ENCODE data around the gene M1AP.
"Not testable (repeated sequence)": the region's sequence is repeated elsewhere in the genome, so short reads cannot be mapped to it uniquely, and the experiment has no call there.

The M1AP gene

DNA sequence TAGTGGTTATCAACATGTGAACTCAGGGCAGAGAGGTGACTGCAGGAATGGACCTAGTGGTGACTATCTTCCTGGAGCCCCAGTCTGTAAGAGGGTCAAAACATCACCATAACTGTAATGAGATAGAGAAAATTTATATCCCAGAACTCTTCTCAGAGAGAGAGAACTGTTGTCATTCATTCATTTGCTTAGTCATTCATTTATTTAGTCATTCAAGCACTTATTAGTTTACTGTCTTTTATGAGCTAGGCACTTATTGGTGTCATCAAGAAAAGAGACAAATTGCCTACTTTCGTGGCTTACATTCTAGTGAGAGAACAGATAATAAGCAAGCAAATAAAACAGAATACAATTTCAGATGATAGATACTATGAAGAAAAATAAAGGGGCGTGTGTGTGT, 59.5 kb downstream of the M1AP start:
- no peak for DNase-seq

DNA sequence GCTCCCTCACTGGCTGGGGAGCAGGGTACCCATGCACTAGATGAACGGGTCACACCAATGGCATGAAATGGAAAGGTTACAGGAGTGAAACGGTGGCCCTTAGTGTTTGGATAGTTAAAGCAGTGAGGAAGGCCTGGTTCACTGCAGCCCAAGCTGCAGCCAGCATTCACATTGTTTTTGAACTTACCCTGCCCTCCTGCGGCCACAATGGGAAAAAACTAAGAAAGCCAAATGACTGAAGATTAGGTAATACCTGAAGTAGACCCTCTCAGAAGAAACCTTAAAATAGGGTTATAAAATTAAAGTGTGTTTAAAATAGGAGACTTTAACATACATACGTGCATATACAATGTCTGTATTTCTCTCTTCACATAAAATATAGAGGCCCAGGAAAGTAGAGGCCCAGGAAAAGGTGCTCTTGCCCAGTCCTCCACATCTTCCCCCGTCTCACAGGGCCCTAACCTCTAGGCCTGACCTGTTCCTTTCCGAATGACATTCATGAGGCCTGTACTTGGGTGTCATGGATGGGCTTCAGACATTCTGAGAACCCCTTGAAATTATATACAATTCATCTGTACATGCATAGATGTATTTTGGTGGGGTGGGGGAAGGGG, 60.4 kb downstream of the M1AP start:
- peak; percentile 6 for DNase-seq

DNA sequence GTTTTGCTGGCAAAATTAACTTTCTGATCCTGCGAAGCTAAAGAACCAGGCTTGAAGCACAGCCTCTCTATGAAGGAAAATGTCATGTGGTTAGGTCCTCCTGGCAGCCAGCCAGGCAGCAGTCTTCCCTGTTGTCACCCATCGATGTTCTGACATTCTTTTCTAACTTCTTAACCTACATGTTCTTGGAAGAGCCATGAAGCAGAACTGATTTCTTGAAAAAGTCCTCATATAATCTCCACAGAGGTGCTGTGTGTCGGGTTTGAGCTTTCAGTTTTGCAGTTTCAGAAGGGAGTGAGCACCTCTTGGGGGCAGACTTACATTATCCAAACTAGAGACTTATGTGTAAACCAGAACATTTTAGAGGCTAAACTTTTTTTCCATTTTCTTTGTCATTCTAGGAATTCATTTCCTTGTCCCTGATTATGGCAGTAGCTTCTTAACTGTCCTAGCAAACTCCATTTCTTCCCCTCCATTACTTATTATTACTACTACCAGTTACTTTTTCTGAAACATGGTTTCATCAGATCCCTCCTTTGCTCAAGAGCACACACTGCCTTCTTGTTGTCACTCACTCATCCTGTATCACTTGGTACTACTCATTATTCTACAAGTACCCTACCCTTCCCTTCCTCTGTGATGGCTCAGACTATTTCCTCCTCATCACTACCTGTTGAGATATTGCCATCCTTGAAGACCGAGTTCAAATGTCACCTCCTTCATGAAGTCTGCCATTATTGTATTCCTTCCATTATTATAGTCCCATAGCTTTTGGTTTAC, 62.5 kb downstream of the M1AP start:
- no peak for DNase-seq

DNA sequence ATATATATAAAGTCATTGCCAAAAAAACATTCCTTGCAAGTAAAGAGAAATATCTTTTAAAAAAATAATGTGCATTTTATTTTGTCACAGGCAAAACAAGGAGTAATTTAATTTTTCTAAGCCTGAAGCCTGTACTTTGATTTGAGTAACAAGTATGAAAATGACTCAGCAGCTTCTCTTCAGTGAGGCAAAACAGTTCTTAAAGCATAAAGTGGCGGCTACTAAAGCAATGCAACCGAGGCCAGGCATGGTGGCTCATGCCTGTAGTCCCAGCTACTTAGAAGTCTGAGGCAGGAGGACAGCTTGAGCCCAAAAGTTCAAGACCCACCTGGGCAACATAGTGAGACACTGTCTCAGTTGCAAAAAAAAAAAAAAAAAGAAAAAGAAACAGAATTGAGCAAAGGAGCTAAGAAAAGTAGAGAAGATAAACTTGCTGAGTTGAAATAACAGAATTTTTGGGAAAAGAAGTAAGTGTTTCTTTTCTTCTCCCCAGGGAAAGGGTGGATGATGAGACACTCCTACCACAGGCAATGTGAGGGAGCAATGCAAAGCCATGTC, 64.0 kb downstream of the M1AP start:
- DNase-seq: no peak

DNA sequence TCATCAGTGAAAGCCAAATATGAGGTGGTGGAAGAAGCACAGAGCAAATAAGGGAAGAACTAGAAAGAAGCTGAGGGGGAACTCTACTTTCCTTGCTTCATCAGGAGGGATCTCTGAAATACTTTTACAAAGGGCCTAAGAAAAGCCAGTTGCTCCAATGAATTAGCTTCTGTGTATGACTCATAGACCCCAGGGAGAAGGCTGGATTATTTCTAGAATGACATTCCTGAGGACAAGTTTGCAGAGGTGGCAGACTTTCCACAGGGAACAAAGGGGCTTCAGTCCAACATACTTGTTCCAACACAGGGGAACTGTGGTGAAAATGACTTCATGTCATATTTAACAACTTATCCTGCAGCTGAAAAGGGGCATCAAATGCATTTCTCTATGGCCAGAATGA, 64.6 kb downstream of the M1AP start:
- DNase-seq: no peak

DNA sequence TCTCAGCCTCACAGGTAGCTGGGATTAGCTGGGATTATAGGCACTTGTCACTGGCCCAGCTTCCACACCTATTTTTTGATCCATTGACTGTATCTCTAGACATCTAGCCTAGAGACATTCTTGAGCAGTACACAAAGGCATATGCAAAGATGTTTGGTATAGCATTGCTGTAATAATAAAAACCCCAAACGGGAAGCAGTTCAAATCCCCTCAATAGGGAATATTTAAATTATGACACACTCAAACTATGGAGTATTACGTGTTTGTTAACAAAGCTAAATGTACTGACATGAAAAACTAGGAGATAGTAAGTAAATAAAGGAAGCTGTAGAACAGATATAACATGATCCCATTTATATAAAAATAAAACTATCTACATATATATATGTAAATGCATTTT, 65.9 kb downstream of the M1AP start:
- no peak for DNase-seq

DNA sequence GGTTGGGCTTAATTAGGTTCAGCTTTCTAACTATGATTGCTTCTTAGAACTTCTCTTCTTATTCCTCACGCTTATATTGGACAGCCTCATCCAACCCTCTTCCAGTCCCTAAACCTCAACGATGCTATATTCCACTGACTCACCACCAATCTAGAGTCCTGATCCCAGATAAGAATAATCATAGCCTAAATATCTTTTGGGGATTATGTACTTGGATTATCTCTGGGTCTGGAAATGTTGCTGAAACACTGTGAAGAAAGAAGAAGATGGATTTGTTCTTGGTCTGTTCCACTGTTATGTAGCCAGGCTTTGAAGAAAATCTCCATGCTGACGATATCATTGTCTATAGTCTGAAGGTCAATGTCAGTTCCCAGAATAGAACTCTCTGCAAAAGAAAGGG, 66.7 kb downstream of the M1AP start:
- no peak for DNase-seq

DNA sequence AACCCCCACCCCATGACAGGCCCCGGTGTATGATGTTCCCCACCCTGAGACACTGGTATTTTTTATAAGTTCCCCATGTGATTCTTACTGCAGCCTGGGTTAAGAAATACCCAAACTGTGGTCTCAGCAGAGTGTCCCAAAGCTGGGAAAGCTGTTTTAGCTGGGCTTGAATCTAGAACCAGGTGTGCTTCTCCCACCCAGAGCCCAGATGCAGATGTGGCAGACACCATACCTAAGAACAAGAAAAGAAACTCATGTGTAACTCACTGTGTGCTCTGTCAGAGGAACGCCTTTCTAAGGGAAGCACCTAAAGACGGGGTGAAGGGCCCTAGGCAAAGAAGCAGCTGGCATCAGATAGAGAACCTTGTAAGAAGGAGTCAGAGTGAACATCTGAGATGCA, 69.7 kb downstream of the M1AP start:
- no peak for DNase-seq

DNA sequence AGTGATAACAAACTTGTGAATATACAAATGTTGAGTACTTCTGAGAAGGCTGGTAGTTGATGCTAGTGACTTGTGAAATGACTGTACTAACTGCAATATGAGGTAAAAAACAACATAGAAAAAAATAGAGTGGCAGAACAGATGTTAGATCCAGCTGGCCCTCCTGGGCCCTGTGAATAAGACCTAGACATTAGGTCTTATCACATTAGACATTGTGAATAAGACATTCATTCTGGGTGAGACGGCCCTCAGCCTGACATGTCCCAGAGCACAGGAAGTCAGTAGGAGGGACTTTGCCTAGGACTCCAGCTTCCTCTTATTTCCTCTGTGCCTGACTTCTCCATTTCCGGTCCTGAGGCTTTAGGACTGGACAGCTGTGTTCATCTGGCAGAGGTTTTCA, 70.7 kb downstream of the M1AP start:
- DNase-seq: no peak

DNA sequence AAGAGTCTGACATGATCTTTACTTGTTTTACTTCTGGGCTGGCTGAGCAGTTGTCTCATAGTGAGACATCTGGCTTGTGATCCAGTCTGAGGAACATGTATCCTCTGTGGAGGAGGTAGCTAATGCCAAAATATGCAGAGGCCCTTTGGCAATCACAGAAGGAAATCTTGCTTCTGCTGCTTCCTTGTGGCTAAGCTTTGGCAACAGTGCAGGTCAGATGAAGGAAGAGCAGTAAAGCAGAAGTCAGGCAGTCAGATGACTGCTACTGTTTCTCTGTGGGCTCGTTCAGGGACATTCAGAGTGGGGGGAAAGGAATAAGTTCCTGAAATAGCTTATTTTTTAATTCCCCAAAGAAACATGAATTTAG, 71.3 kb downstream of the M1AP start:
- DNase-seq: no peak

DNA sequence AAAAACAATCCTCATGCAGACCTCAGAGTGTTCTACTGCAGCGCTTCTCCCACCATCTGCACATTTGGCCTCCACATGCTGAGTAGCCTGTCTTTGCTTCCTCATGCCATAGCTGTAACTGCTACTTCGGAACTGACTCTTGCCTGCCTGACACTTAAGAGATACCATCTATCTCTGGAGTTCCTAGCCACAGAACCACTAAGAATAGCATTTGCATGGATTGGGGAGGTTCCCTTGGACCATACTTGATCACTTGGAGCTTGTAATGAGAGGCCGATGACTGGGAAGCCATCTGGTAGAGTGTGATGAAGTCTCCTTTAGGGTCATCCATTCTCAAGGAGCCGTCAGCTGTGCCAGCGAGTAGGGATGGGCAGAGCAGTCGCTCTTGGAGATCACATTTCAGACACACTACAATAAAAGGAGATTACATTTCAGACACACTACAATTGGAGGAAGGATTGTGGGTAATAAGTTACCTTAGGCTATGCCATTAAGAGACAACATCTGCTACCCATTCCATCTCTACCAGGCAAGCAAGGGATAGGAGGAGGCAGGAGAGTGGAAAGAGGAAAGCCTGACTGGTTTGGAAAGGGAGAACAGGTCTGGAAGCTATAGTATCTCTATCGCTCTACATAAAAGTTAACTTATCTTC, 71.8 kb downstream of the M1AP start:
- DNase-seq: no peak

DNA sequence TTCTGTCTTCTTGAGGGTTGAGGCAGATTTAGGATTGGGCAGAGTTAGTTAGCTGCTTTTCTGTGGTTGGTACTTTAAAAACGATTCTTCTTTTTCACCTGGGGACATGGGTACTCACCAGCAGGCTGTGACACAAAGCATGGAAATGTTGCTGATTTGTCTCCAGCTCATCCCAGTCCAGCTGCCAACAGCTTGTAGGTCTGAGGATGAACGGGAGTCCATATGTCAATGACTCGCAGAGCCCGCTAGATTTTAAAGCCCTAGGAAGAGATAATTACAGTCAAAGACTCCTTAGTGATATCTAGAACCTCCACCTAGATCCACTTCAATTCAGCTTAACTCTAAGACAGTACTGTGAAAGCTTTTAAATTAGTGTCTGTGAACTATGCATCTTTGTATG, 72.8 kb downstream of the M1AP start:
- no peak for DNase-seq

DNA sequence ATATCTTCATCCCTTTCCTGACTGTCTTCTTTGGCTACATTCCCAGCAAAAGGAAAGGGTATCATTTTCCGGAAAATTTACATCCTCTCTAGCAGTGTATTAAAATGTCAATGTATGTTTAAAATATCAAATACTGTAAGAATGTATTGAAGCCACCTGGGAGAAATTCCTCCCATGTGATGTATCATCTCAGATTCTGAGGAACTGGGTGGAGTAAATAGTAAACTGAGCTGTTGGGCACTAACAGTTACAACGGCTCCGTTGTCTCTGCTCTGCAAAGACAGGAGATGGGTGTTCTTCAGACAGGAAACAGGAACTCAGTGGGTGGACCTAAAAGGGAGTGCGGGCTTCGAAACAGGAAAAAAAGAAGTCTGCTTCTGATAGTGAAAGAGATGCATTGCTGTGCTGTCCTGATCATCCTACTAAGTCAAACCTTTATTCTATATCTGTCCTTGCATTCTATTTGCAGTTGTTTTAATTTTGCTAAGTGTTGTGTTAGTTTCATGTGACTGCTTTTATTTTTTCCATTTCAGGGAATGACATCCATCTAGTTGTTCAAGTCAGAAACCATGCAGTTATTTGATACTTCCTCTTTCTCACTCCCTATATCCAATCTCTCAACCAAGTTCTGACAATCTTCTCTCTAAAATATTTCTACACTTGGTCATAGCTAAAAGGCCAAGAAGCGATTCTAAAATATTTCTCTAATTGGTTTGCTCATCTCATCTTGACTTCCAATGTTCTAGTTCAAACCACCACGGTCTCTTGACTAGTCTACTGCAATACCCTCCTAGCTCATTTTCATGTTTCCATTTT, 74.2 kb downstream of the M1AP start:
- DNase-seq: no peak

DNA sequence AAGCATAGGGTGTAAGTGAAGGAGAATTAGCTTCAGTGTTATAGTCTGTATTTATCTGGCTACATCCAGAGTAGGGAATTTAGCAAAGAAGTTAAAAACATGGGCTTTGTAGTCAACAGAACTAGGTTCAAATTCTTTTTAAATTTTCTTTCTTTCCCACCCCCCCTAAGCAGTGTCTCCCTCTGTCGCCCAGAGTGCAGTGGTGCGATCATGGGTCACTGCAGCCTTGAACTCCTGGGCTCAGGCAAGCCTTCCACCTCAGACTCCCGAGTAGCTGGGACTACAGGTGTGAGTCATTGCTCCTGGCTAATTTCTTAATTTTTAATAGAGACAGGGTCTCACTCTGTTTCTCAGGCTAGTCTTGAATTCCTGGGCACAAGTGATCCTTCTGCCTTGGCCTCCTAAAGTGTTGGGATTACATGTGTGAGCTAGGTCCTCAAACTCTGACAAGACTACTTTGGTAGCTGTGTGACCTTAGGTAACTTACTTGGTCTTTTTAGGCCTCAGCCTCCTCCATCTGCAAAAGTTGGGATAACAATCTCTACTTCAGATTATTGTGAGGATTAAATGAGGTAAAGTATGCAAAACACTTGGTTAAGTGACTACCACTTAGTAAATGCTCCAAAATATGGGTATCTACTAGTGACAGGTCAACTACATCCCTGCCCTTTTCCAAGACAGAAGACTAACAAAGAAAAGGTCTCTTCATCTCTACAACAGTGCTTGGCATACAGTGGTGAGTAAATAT, 75.8 kb downstream of the M1AP start:
- DNase-seq: no peak

DNA sequence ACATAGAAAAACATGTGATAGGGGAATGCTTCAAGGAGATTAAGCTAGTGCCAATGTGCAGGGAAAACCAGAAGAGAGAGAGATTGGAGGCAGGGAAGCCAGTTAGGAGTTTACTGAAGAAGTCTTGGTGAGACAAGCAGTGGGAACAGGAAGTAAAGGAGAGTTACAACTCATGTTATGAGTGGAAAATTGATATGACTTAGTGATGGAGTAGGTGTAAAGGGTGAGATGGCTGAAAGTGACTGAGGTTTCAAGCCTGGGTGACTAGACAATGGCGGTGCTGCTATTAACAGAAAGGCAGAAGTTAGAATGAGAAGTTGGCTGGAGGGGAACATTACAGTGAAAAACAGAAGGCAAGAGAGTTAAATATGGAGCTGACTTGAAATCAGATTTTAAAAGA, 77.1 kb downstream of the M1AP start:
- DNase-seq: no peak

DNA sequence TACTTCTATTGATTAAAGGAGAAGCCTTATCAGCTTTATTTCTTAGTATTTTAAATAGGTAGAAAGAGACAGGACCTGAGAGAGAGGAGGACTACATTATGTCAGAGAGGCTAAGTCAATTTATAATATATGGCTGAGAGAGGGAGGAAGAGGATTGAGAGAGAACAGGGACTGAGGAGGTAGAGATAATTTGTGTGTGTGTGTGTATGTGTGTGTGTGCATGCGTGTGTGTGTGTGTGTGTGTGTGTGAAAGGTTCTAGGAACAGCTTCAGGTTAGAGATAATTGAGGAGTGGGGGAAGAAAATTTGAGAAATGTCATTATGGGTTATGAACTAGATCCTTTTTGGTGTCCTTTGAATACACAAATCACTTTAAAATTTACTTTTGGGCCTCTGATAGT, 78.4 kb downstream of the M1AP start:
- DNase-seq: no peak

DNA sequence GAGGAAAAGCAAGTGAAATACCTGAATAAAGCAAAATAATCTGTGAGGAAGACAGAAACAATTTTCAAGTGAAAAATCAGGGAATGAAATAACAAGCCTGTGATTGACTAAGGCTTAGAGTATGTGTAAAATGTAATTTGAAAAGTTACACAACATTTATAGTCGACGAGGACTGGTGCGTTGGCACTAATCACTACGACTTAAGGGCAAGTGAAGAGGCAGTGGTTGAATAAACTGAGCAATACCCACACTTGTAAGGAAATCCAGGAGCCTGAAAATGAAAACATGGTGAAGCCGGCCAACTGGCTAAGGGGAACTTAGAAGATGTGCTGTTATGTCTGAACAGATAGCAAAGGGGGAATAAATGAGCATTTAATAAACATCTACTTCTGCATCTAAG, 80.2 kb downstream of the M1AP start:
- no peak for DNase-seq

DNA sequence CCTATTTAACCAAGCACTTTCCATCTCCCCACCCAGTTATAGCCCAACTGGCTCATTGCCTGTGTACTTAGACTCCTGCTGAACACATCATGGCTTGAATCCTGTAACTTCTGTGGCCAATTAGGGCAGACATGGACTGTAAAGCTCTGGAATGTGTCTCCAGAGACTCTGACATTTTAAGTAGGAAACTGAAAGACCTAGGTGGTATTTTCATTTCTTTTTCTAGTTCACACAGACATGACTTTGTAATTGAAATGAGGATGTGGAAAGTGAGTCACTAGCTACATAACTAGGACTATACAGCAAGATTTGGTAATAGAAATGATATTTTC, 81.4 kb downstream of the M1AP start:
- DNase-seq: no peak

DNA sequence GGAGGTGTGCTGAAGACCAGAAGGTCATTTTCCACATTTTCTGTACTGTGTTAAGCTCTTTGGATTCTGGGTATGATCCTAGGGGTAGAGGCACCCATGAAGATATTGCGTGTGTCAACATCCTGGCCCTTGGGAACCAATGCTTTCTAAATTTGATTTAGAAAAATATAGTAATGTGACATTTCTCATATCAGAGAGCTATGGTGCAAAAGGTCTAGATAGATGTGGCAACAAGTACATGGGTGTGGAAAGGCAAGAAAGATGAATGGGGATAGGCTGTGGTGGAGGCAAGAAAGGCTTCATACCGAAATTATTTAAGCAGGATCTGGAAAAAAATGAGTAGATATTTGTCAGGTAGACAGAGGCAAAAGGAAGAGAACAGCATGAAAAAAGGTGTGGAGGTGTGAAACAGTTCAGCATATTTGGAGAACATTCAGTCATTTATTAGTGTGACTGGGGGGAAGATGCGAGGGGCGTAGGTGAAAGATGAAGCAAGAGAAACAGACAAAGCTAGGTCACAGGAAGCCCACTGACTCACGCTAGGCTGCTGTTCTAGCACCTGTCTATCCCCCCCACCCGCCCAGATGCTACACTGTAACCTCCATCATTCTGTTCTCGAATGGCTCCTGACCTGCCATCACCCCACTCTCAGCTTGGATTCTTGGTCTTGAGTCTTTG, 81.9 kb downstream of the M1AP start:
- no peak for DNase-seq

DNA sequence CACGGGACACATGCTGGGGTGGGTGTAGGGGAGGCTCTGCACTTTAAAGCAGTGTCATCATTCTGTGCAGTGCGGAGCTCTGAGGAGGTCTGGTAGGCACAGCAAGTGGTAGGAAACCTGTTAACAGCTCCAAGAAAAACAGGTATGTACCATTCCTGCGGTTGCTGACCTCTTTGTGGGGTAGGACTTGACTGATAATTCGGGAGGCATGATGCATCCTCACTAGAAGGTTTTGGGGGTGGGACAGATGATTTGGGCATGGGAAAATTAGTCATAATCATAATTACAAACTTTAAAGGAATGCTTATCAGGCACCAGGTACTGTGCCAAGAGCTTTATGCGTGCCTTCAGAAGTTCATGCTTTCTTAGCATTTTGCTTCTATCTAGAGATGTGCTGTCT, 83.9 kb downstream of the M1AP start:
- no peak for DNase-seq

DNA sequence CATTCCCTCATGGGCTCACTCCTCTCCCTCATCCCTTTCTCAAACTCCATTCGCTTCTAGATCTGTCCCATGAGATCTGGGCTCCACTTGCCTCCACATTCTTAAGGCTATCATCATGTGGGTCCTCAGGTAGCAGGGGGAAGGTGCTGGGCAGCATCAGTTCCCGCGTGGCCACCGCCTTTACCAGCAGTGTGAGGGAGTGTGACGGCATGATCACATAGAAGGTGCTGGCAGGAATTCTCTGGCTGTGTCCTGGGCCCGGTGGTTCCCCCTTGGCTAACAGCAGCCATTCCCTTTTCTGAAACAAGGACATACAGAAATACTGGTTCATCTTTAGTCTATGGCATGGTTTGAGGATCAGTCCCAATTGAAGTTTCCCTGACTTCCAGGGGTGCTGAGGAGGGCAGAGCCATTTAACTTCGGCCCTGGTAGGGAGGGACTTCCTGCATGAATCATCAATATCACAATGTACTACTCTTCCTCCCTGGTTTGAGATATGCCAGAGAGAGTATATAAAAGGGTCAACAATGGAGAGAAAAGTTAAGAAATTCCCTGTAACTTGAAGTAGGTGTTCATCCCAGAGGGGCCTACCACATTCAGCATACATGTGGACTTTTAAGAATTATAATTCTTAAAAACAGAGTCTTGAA, 85.9 kb downstream of the M1AP start:
- no peak for DNase-seq

DNA sequence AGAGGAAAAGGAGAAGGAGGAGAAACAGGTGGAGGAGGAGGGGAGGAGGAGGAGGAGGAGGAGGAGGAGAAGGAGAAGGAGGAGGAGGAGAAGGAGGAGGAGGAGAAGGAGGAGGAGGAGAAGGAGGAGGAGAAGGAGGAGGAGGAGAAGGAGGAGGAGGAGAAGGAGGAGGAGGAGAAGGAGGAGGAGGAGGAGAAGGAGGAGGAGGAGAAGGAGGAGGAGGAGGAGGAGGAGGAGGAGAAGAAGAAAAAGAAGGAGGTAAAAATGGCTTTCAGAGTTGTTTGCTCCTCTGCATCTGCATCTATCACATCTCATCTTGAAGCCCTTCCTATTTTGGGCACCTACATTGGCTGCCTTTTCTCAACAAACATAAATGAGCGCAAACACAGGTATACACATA, 87.1 kb downstream of the M1AP start:
- not testable (repeated sequence) for DNase-seq
